Ovary (tissue), 9 donors: ENCODE results near the gene FREY1. TPM values are rescaled to one million over a fixed set of nuclear protein-coding genes. Genes with fewer than 3 reads are reported as not detected.

Experiments
- DNase-seq, 5 donors: peaks; one replicate each; pipeline ENCODE4 v3.0.0-alpha.2; 2019 to 2020
- H3K27ac ChIP-seq, 2 donors: fragments of 200-600 bp; one replicate each; pipeline versions ENCODE4 v1.5.1 to v1.8.0; 2019 to 2022
- H3K27me3 ChIP-seq: fragments of 200-600 bp; one replicate; pipeline ENCODE4 v1.8.0; 2022
- H3K36me3 ChIP-seq: fragments of 200-600 bp; sonication (generic); one replicate; pipeline ENCODE4 v1.5.1; 2019
- H3K4me1 ChIP-seq: one replicate; pipeline ENCODE4 v1.8.1; 2013; ENCODE audit warnings: mild to moderate bottlenecking, moderate library complexity; ENCODE audit not compliant: insufficient read depth
- H3K4me3 ChIP-seq: fragments of 200-600 bp; sonication (generic); one replicate; pipeline ENCODE4 v1.5.1; 2017
- H3K9me3 ChIP-seq, 2 donors: fragments of 200-600 bp in 1 of 2; sonication (generic) in 1 of 2; one replicate each; pipeline versions ENCODE4 v1.5.1 to v1.8.1; 2013 to 2019; ENCODE audit warnings: mild to moderate bottlenecking in 1 of 2, moderate library complexity in 1 of 2
- EP300 ChIP-seq: sonication (generic); formaldehyde crosslinking; IDR thresholded peaks from one replicate; pipeline ENCODE4 v1.6.1; 2017; ENCODE audit warnings: antibody characterized with exemption
- POLR2A ChIP-seq: fragments of 450-650 bp; IDR thresholded peaks from one replicate; pipeline ENCODE4 v1.6.1; 2017; ENCODE audit warnings: antibody characterized with exemption, mild to moderate bottlenecking, moderate library complexity
- WGBS, 3 donors: extraction: QIAGEN DNeasy Blood & Tissue Kit in 1 of 3; methylation state at CpG; one replicate each; pipeline versions ENCODE4 v1.1.5 to v1.1.7; 2013 to 2017; 5-methylcytosine and 5-hydroxymethylcytosine counted together
- intact Hi-C, 4 donors: fragments of 100-400 bp; cut with DNase I; formaldehyde crosslinking; loops; one replicate each; pipeline versions ENCODE4 v1.11.0 to v1.15.1; 2022 to 2023
- polyA plus RNA-seq, 2 donors: library from polyadenylated mRNA; stranded (reverse); fragments of 200-250 nt in 1 of 2; fragments of 350-450 nt in 1 of 2; fragmentation: Illumina TruSeq in 1 of 2; extraction: RNeasy Lipid Tissue Mini Kit (QIAGEN cat#74804) in 1 of 2; gene quantifications; one replicate each; pipeline ENCODE4 v1.2.3, GENCODE V29; 2013 to 2014
- total RNA-seq, 7 donors: library from RNA; depleted of rRNA in 2 of 7; stranded (reverse); fragments of >200 nt in 2 of 7; fragmentation: NEBNext Ultra II Directional in 3 of 7; extraction: Animal tissue kit (Norgen Biotek cat#: 25700) in 3 of 7; gene quantifications; one replicate each; pipeline versions ENCODE4 v1.1.0 to v1.2.4, GENCODE V29; 2016 to 2023
- TF ChIP-seq, protein P1 (sequence below), 3 donors: fragments of 450-650 bp in 2 of 3; fragments of 200-600 bp in 1 of 3; IDR thresholded peaks; one replicate each; pipeline versions ENCODE4 v1.5.1 to v1.8.0; 2016 to 2022; ENCODE audit warnings: antibody characterized with exemption in 3 of 3, mild to moderate bottlenecking in 1 of 3
- donor health status: DM: no; HTN: no; CAD: no; lungs with moderate emphysema.
- donor health status: DM: no; HTN: no; CAD: no.
- donor health status: Bipolar disorder and iron deficiency.
- donor health status: DM: yes; HTN: yes; CAD: no.
- donor health status: DM: no; HTN: no; CAD: no.
- donor health status: DM: yes; HTN: yes; CAD: no.

FREY1 gene
- total and polyA plus RNA-seq, 9 donors, result 0.23 to 1.6 (median 0.66) TPM; not detected in 2

- intact Hi-C loops, result no loop called here
- no peaks in the 10 kb centered on the region for H3K36me3 ChIP-seq
- no peak overlapping the region for H3K27ac ChIP-seq
- H3K4me3 ChIP-seq, result no peak overlapping the region
- H3K27me3 ChIP-seq, result no peaks in the 10 kb centered on the region
- H3K9me3 ChIP-seq, result no peaks in the 10 kb centered on the region
- no peak for DNase-seq
- no peak for TF ChIP-seq EP300
- TF ChIP-seq POLR2A, result no peak
- TF ChIP-seq, protein P1, sequence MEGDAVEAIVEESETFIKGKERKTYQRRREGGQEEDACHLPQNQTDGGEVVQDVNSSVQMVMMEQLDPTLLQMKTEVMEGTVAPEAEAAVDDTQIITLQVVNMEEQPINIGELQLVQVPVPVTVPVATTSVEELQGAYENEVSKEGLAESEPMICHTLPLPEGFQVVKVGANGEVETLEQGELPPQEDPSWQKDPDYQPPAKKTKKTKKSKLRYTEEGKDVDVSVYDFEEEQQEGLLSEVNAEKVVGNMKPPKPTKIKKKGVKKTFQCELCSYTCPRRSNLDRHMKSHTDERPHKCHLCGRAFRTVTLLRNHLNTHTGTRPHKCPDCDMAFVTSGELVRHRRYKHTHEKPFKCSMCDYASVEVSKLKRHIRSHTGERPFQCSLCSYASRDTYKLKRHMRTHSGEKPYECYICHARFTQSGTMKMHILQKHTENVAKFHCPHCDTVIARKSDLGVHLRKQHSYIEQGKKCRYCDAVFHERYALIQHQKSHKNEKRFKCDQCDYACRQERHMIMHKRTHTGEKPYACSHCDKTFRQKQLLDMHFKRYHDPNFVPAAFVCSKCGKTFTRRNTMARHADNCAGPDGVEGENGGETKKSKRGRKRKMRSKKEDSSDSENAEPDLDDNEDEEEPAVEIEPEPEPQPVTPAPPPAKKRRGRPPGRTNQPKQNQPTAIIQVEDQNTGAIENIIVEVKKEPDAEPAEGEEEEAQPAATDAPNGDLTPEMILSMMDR (IDR thresholded peaks at IDR 0.05), result no peak
- WGBS, 3 donors, result 83 to 92% (median 89%) methylated on average over 3 of the region's 3 CpGs
- peaks cover 2% of the 10 kb centered on the region for H3K4me1 ChIP-seq
Observed at GRCh38 chr11:45925550-45925949, 18.5 kb upstream of the FREY1 start.

DNA sequence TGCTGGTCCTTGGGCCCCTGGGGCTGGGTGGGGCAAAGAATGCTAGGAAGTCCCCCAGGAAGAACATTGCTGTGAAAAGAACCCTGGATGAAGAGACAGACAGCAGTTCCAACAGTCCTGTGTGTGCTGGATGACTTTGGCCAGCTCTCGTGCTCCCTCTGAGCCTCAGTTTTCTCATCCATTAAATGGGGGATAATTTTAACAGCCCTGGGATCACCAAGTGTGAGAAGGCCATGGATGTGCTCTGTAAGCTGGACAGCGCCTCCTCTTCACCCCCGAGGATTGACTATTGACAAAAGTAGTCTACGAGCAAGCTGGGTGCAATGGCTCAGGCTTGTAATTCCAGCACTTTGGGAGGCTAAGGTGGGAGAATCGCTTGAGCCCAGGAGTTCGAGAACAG is 17.9 kb upstream of the FREY1 start:
- DNase-seq, result no peak
- intact Hi-C loops, result no loop called here
- WGBS, 3 donors, result 90 to 92% (median 91%) methylated on average over 6 of the region's 6 CpGs
- Histone ChIP-seq H3K27ac (no peak overlapping the region), H3K36me3 (no peaks in the 10 kb centered on the region), H3K27me3 (no peaks in the 10 kb centered on the region), H3K4me3 (no peak overlapping the region), H3K4me1 (peaks cover 2% of the 10 kb centered on the region), H3K9me3 (no peaks in the 10 kb centered on the region)
- TF ChIP-seq EP300 (no peak), POLR2A (no peak)
- TF ChIP-seq, protein P1 (IDR thresholded peaks at IDR 0.05), result no peak

DNA sequence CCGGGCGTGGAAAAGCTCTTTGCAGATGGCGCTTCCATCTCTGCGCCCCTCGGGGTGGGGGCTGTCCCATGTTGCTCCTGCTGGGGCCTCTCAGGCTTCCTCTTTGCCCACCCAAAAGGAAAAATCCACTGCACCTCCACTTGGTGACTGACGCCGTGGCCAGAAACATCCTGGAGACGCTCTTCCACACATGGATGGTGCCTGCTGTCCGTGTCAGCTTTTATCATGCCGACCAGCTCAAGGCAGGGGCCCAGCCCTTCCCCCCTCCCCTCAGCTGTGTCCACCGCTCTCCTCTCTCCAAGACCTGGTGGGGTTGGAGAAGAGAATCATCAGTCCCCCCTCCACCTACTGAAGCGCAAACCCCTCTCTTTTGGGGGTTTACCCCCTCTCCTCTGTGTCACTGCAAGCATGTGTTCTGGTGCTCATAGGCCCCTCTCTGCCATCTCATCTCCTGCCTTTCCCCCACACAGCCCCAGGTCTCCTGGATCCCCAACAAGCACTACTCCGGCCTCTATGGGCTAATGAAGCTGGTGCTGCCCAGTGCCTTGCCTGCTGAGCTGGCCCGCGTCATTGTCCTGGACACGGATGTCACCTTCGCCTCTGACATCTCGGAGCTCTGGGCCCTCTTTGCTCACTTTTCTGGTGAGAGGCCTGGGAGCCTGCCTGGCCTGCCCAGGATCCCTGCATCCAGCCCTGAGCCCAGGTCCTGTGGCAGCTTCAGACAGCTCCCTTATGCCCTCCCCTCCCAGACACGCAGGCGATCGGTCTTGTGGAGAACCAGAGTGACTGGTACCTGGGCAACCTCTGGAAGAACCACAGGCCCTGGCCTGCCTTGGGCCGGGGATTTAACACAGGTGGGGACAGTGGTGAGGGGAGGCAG is 17.2 kb upstream of the FREY1 start:
- Histone ChIP-seq H3K9me3 (no peaks in the 10 kb centered on the region), H3K27me3 (no peaks in the 10 kb centered on the region), H3K27ac (no peak overlapping the region), H3K36me3 (no peaks in the 10 kb centered on the region), H3K4me1 (peaks cover 2% of the 10 kb centered on the region), H3K4me3 (no peak overlapping the region)
- intact Hi-C loops, result no loop called here
- DNase-seq, result peak; percentile 10 to 34 (median 19)
- WGBS, 3 donors, result 85 to 87% (median 86%) methylated on average over 21 to 22 of the region's 22 CpGs
- TF ChIP-seq EP300 (no peak), POLR2A (no peak)
- TF ChIP-seq, protein P1 (IDR thresholded peaks at IDR 0.05), result no peak

DNA sequence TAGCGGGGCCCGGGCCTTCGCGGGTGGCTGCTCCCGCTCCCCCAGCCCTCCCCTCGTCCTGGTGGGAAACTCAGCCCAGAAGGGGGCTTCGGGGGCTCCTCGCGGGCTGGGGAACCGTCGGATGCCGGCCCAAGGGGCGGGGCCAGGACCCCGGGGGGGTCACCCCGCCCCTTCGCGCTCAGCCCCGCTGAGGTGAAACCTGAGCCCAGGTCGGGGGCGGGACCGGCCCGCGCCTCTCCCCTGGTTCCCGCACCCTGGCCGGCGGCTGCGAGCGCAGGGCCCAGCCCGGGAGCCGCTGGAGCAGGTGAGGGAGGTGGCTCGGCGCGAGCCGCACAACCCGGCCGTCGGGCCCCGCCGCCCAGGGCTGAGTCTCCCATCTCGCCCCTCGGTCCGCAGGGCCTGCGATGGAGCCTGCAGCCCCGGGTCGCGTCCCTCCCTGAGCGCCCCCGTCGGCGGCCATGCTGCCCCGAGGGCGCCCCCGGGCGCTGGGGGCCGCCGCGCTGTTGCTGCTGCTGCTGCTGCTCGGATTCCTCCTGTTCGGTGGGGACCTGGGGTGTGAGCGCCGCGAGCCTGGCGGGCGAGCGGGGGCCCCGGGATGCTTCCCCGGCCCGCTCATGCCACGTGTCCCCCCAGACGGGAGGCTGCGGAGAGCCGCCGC is 15.5 kb upstream of the FREY1 start, which contains the start of gene LARGE2:
LARGE2 (plus strand) TSS at position 232 of the 658 bp plus-strand sequence; CDS start at position 459, 227 bp downstream.
- peak within 1 kb of the TSS; percentile 21 for H3K4me3 ChIP-seq
- TF ChIP-seq, protein P1 (IDR thresholded peaks at IDR 0.05), result no peak
- no peak for TF ChIP-seq EP300
- TF ChIP-seq POLR2A, result no peak
- peak in 3 of 5 donors; percentile 35 to 69 (median 46) for DNase-seq
- no peaks in the 10 kb centered on the region for H3K36me3 ChIP-seq
- intact Hi-C loops, result no loop called here
- no peaks in the 10 kb centered on the region for H3K9me3 ChIP-seq
- no peaks in the 10 kb centered on the region for H3K27me3 ChIP-seq
- 0 to 1% (median 0%) methylated on average over 11 to 73 of the region's 73 CpGs for WGBS, 3 donors
- peak within 1 kb of the TSS; percentile 50 to 84 for H3K27ac ChIP-seq
- H3K4me1 ChIP-seq, result no peaks in the 10 kb centered on the region
